K562 (cell line): Measurements from ENCODE around the gene NR1H2. TPM values are rescaled to one million over a fixed set of nuclear protein-coding genes. Genes with fewer than 3 reads are reported as not detected.
A peak's percentile ranks its signal among the peaks of the same experiment; 100 is the strongest.

Experiments used
- ETS1 ChIP-seq: conservative IDR thresholded peaks from 2 replicates; pipeline ENCODE4 v1.6.1; 2011; ENCODE audit warnings: low read depth, mild to moderate bottlenecking, low read length; ENCODE audit not compliant: control insufficient read depth
- IRF1 ChIP-seq: sonication (generic); formaldehyde crosslinking; IDR thresholded peaks from 2 replicates; pipeline ENCODE4 v1.8.0; 2022; ENCODE audit warnings: missing genetic modification reagents, mild to moderate bottlenecking, borderline replicate concordance
- IRF9 ChIP-seq: fragments of 450-650 bp; IDR thresholded peaks from 2 replicates; pipeline ENCODE4 v1.6.1; 2016; ENCODE audit warnings: missing biosample characterization, missing genetic modification characterization
- ZBTB7A ChIP-seq: IDR thresholded peaks from 2 replicates; pipeline ENCODE4 v1.6.1; 2011; ENCODE audit warnings: low read depth, mild to moderate bottlenecking, low read length, moderate library complexity, borderline replicate concordance; ENCODE audit not compliant: control insufficient read depth
- ZBTB8A ChIP-seq: fragments of 450-650 bp; IDR thresholded peaks from 2 replicates; pipeline ENCODE4 v1.6.1; 2018; ENCODE audit warnings: mild to moderate bottlenecking, moderate library complexity; ENCODE audit not compliant: partially characterized antibody
- ZC3H11A ChIP-seq: IDR thresholded peaks from 2 replicates; pipeline ENCODE4 v1.6.1; 2012; ENCODE audit warnings: low read depth, low read length, improper control_type of control experiment
- ZNF41 ChIP-seq: fragments of 250-450 bp; sonication (Bioruptor Pico); conservative IDR thresholded peaks from 2 replicates; pipeline ENCODE4 v1.4.0; 2020; ENCODE audit warnings: mild to moderate bottlenecking
- ZNF830 ChIP-seq: fragments of 250-450 bp; sonication (Bioruptor Pico); IDR thresholded peaks from 2 replicates; pipeline ENCODE4 v1.5.0; 2021; ENCODE audit warnings: mild to moderate bottlenecking
- polyA plus RNA-seq, 8 experiments: library from polyadenylated mRNA; depleted of rRNA in 4 of 8; stranded (reverse) in 5 of 8; unstranded in 3 of 8; fragments of >200 nt; fragmentation: Nextera tagmentation in 2 of 8; fragmentation: Illumina TruSeq in 1 of 8; extraction: Ambion mirVana in 2 of 8; extraction: Trizol in 1 of 8; gene quantifications; 2 replicates each; pipeline versions ENCODE4 v1.2.1 to v1.2.3, GENCODE V29; 2011 to 2014; ENCODE audit warnings: inconsistent platforms in 1 of 8, missing spikeins in 1 of 8
- total RNA-seq, 7 experiments: library from RNA; depleted of rRNA in 6 of 7; stranded (reverse); fragments of >200 nt in 6 of 7; fragmentation: Illumina TruSeq in 2 of 7; extraction: Trizol in 2 of 7; gene quantifications; 2 replicates each; pipeline versions ENCODE4 v1.2.1 to v1.2.3, GENCODE V29; 2011 to 2021; ENCODE audit warnings: low replicate concordance in 1 of 7

NR1H2 gene
- total and polyA plus RNA-seq, 9 of the 15 experiments (the other 6 are each of a cell fraction or from before 2014, with no cell fraction given) = 0.11 to 73.8 (median 24.0) TPM

- 0 out of 2 replicates have a peak, but pooled peaks have one; percentile 49 for TF ChIP-seq ETS1
- TF ChIP-seq ZBTB8A = no peak
- TF ChIP-seq ZBTB7A = peak; percentile 93
- peak; percentile 85; the same call in 1 of the 2 replicates for TF ChIP-seq ZNF830 (CRISPR knock-in tag)
- no peak for TF ChIP-seq ZNF41 (CRISPR knock-in tag)
- 0 out of 2 replicates have a peak, but pooled peaks have one; percentile 40 for TF ChIP-seq ZC3H11A
- TF ChIP-seq IRF9 = peak; percentile 79
- TF ChIP-seq IRF1 (CRISPR knock-in tag) = no peak
- TF ChIP-seq, all 486 proteins: peak for 152
Observed at GRCh38 chr19:50358483-50359327, 17.6 kb upstream of the NR1H2 start (continued).
